H1 (cell line): ENCODE results near the gene IKZF5. TPM values are rescaled to one million over a fixed set of nuclear protein-coding genes. Genes with fewer than 3 reads are reported as not detected.

ENCODE experiments used
- BACH1 ChIP-seq: IDR thresholded peaks from 2 replicates; pipeline ENCODE4 v1.6.1; 2012; ENCODE audit warnings: low read length, improper control_type of control experiment
- CBX8 ChIP-seq: fragments of 300-800, 300-1000 bp; sonication (generic); IDR thresholded peaks from 2 replicates; pipeline ENCODE4 v1.7.1; 2016; ENCODE audit warnings: low read depth, low read length, borderline replicate concordance
- JUN ChIP-seq: IDR thresholded peaks from 2 replicates; pipeline ENCODE4 v1.6.1; 2011; ENCODE audit warnings: low read depth, mild to moderate bottlenecking, improper control_type of control experiment, low read length
- POLR2AphosphoS5 ChIP-seq: IDR thresholded peaks from 2 replicates; pipeline ENCODE4 v1.6.1; 2011; ENCODE audit warnings: low read depth, low read length
- RFX5 ChIP-seq: IDR thresholded peaks from 2 replicates; pipeline ENCODE4 v1.6.1; 2011; ENCODE audit warnings: low read depth, low read length, improper control_type of control experiment, borderline replicate concordance
- SIN3A ChIP-seq, 2 experiments: IDR thresholded peaks in 1 of 2; conservative IDR thresholded peaks in 1 of 2; 2 replicates each; pipeline ENCODE4 v1.6.1; 2011 to 2012; ENCODE audit warnings: low read length in 2 of 2, improper control_type of control experiment in 1 of 2, low read depth in 1 of 2, mild to moderate bottlenecking in 1 of 2
- SIX5 ChIP-seq: IDR thresholded peaks from 2 replicates; pipeline ENCODE4 v1.6.1; 2011; ENCODE audit warnings: mild to moderate bottlenecking, low read depth, low read length
- polyA plus RNA-seq, 7 experiments: library from polyadenylated mRNA; depleted of rRNA in 3 of 7; stranded (reverse) in 5 of 7; unstranded in 2 of 7; fragments of >200 nt in 5 of 7; fragments of 200-250 nt in 2 of 7; gene quantifications; 1 replicate in 5 of 7; 2 replicates in 1 of 7; 4 replicates in 1 of 7; pipeline versions ENCODE4 v1.2.1 to v1.2.3, GENCODE V29; 2011 to 2013; ENCODE audit warnings: missing spikeins in 2 of 7, mixed read lengths in 2 of 7
- total RNA-seq: library from RNA; stranded (reverse); fragmentation: NEBNext Ultra II Directional; extraction: Animal tissue kit (Norgen Biotek cat#: 25700); gene quantifications from 2 replicates; pipeline ENCODE4 v1.2.1, GENCODE V29; 2021

IKZF5 gene
- total and polyA plus RNA-seq, 2 of the 8 experiments (the other 6 are each of a cell fraction or from before 2014, with no cell fraction given): 5.2 to 15.3 TPM

GRCh38 chr10:122983898-122984297 lies 24.7 kb downstream of the IKZF5 start (continued):
- TF ChIP-seq POLR2AphosphoS5 (no peak), JUN (no peak), RFX5 (no peak), CBX8 (no peak), BACH1 (no peak), SIX5 (no peak), SIN3A (conservative IDR thresholded peaks at IDR 0.05 in 1 of 2, IDR thresholded peaks at IDR 0.05 in 1 of 2; ENCODE audit: low read depth in 1 of 2, low read length in 2 of 2) (no peak)
